Muscle layer of duodenum (tissue), 2 donors: Measurements from ENCODE around the gene PDCD1.
"Not testable (repeated sequence)": the region's sequence is repeated elsewhere in the genome, so short reads cannot be mapped to it uniquely, and the experiment has no call there.

Source experiments
- H3K27ac ChIP-seq: one replicate; pipeline ENCODE4 v1.7.0; 2013; ENCODE audit warnings: mild to moderate bottlenecking, low read length
- H3K27me3 ChIP-seq: one replicate; pipeline ENCODE4 v1.7.0; 2013; ENCODE audit warnings: low read depth, mild to moderate bottlenecking, control low read depth, low read length
- H3K36me3 ChIP-seq, 2 donors: one replicate each; pipeline ENCODE4 v1.7.0; 2013; ENCODE audit warnings: low read length in 2 of 2, control low read depth in 1 of 2, mild to moderate bottlenecking in 1 of 2; ENCODE audit not compliant: insufficient read depth in 2 of 2, control insufficient read depth in 1 of 2
- H3K4me1 ChIP-seq, 2 donors: one replicate each; pipeline ENCODE4 v1.7.0; 2013; ENCODE audit warnings: low read length in 2 of 2, mild to moderate bottlenecking in 2 of 2, control low read depth in 1 of 2, moderate library complexity in 1 of 2; ENCODE audit not compliant: insufficient read depth in 2 of 2, control insufficient read depth in 1 of 2
- H3K4me3 ChIP-seq, 2 donors: one replicate each; pipeline ENCODE4 v1.7.0; 2013; ENCODE audit warnings: low read length in 2 of 2, low read depth in 1 of 2, mild to moderate bottlenecking in 1 of 2
- H3K9me3 ChIP-seq, 2 donors: one replicate each; pipeline ENCODE4 v1.7.0; 2013; ENCODE audit warnings: low read length in 2 of 2, control low read depth in 1 of 2, mild to moderate bottlenecking in 1 of 2; ENCODE audit not compliant: control insufficient read depth in 1 of 2
- donor health status: healthy.

Gene PDCD1

DNA sequence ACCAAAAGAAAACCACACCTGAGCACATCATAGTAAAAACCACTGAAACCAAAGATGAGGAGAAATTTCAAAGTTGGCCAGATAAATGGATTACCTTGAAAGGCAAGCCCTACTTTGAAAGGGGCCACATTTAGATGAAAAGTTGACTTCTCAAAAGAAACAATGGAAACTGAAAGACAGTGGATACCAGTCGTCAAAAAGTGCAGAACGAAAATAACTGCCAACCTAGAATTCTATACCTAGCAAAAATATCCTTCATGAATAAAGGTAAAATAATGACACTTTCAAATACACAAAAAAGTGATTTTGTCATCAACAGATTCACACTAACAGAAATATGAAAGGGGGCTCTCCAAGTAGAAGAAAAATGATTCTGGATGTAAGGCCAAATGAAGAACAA is 31.3 kb downstream of the PDCD1 start:
- Histone ChIP-seq H3K36me3 (no peaks in the 10 kb centered on the region), H3K27ac (no peak overlapping the region), H3K9me3 (peaks cover 5 to 16% of the 10 kb centered on the region in 2 donors), H3K27me3 (no peaks in the 10 kb centered on the region), H3K4me1 (no peaks in the 10 kb centered on the region), H3K4me3 (no peak overlapping the region)

DNA sequence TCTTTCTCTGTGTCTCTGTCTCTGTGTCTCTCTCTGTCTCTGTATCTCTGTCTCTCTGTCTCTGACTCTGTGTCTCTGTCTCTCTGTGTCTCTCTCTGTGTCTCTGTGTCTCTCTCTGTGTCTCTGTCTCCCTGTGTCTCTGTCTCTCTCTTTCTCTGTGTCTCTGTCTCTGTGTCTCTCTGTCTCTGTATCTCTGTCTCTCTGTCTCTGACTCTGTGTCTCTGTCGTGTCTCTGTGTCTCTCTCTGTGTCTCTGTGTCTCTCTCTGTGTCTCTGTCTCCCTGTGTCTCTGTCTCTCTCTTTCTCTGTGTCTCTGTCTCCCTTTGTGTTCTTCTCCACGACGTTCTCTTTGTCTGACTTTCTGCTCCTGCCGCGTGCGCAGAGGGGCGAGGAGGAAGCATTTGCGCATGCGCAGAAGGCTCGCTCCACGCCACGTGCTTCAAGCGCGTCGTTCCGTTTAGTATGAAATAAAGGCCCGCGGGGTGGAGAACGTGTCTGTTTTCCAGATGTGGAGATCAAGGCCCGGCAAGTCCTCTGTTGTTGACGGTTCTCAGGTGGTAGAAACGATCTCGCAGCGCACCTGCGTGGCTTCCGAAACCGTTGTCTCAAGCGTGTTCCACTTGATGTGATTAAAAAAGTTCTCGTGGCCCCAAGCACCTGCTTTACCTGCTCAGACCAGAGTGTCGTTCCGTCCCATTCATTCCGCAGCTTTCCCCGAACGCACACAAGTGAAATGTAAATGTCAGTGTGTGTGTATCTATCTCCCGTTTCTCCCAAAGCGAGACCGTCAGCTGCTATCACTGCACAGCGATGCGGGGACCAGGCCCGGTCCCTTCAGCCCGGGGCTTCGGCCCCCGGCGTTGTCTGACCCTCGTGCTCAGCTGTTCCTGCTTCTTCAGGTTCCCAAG is 34.9 kb downstream of the PDCD1 start:
- H3K36me3 ChIP-seq, H3K4me3 ChIP-seq, H3K27ac ChIP-seq, H3K4me1 ChIP-seq, H3K27me3 ChIP-seq: not testable (repeated sequence)
- H3K9me3 ChIP-seq, result peaks cover 5 to 16% of the 10 kb centered on the region in 2 donors

DNA sequence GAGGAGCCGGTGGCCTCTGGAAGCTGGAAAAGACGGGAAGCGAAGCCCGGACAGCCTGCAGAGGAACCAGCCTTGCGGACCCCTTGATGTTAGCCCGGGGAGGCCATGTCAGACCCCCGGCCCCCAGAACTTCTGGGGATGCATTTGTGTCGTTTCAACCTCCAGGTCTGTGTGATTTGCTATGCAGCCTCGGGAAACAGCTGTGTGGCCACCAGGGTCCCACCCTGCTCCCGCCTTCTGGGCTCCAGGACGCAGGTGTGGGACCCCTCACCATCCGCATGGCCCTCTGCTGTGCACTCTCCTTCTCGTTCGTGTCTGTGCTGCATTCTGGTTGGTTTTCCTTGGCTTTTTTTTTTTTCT is 36.5 kb downstream of the PDCD1 start:
- H3K27me3 ChIP-seq, result no peaks in the 10 kb centered on the region
- no peak overlapping the region for H3K27ac ChIP-seq
- no peaks in the 10 kb centered on the region for H3K36me3 ChIP-seq
- H3K4me3 ChIP-seq, result no peak overlapping the region
- H3K9me3 ChIP-seq, result peaks cover 2 to 9% of the 10 kb centered on the region in 2 donors
- H3K4me1 ChIP-seq, result no peaks in the 10 kb centered on the region

DNA sequence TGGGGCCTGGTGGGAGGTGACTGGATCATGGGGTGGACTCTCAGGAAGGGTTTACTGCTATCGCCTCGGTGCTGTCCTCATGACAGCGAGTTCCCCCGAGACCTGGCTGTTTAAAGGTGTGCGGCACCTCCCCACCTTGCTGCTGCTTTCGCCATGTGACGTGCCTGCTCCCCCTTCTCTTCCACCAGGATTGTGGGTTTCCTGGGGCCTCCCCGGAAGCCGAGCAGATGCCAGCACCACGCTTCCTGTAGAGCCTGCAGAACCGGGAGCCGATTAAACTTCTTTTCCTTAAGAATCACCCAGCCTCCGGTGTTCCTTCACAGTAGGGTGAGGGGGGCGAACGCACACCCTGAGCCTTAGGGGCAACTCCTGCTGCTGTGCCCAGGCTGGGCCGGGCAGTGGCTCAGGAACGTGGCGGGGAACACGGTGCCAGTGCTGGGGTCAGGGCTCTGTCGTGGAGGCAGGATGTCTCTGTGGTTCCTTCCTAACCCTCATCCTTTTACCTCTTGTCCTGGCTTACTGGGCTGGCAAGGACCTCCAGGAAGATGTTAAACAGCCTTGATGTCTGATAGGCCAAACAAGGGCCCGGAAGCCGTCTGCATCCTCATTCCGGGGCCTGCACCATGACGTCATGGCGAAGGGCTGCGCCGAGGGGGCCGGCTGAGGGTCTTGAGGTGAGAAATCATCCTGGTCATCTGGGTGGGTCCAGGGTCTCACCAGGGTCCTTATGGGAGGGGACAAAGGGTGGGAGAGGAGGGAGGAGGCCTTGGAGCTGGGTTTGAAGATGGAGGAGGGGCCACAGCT is 37.0 kb downstream of the PDCD1 start:
- H3K4me3 ChIP-seq, result no peak overlapping the region
- H3K27ac ChIP-seq, result no peak overlapping the region
- no peaks in the 10 kb centered on the region for H3K27me3 ChIP-seq

DNA sequence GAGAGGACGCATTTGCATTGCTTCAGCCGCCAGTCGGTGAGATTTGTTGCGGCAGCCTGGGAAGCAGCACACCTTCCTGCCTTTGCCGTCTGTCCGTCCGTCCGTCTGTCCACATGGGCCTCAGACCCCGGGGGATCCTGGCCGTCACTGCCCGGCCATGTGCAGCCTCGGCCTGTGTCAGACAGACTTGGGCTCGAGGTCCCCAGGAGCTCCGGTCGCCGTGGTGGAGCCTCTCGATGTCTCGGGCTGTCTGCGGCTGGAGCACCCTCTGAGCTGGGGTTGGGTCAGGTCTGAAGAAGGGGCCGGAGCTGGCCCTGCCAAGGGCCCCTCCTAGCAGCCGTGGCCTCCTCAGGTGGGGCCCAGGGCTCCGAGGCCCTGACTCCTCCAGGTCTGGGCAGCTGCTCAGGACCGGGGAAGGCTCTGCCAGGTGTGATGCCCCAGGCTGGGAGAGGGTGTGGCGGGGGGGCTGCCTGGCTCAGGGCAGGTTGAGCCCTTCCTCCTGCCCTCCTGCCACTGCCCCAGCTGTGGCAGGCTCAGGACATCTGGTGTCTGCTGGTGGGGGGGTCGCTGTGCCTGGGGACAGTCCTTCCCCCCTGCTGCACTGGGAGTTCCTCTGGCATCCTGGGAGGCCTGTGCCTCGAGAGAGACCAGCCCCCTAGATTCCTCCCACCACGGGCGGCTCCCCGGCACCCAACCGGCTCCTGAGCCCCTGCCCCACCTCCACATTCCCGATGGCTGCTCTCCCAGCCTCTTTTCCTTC is 37.9 kb downstream of the PDCD1 start:
- Histone ChIP-seq H3K4me3 (no peak overlapping the region), H3K27me3 (no peaks in the 10 kb centered on the region), H3K27ac (no peak overlapping the region), H3K36me3 (no peaks in the 10 kb centered on the region), H3K9me3 (no peaks in the 10 kb centered on the region), H3K4me1 (no peaks in the 10 kb centered on the region)

More for the DNA sequence above, 37.0 kb downstream of the PDCD1 start:
- H3K9me3 ChIP-seq, result peaks cover 0 to 3% of the 10 kb centered on the region in 2 donors
- H3K36me3 ChIP-seq, result no peaks in the 10 kb centered on the region
- H3K4me1 ChIP-seq, result no peaks in the 10 kb centered on the region

DNA sequence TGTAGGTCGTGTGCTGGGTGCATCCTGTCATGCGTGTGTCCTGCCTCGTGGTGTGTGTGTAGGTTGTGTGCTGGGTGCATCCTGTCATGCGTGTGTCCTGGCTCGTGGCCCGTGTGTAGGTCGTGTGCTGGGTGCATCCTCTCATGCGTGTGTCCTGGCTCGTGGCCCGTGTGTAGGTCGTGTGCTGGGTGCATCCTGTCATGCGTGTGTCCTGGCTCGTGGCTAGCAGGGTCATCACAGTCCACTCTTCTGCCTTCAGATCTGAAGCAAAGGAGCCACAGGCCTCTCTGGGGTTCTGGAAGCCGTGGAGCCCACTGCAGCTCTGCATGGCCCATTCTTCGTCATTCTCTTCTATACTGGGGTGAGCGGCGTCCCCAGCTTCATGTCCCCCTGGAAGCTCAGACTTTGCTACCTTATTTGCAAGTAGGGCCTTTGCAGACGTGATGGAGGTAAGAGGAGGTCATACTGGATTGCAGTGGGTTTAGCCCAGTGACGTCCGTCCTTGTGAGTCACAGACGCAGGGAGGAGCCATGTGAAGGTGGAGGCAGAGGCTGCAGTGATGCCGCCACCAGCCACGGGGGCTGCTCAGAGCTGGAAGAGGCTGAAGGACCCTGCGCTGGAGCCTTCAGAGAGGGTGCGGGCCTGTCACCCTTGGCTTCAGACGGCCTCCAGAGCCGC is 38.6 kb downstream of the PDCD1 start:
- H3K27ac ChIP-seq, H3K36me3 ChIP-seq, H3K9me3 ChIP-seq, H3K4me1 ChIP-seq, H3K27me3 ChIP-seq, H3K4me3 ChIP-seq: not testable (repeated sequence)

DNA sequence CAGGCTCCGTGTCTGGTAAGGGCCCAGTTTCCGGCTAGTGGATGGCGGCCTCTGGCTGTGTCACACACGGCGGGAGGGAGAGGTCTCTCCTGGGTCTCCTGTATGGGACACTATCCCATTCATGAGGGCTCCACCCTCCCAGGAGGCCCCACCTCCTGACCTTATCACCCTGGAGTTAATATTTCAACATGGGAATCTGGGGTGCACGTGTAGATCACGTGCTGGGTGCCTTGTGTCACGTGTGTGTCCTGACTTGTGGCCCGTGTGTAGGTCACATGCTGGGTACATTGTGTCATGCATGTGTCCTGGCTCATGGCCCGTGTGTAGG is 39.8 kb downstream of the PDCD1 start:
- H3K27ac ChIP-seq, result no peak overlapping the region
- H3K4me1 ChIP-seq, result no peaks in the 10 kb centered on the region
- H3K27me3 ChIP-seq, result no peaks in the 10 kb centered on the region
- H3K9me3 ChIP-seq, result no peaks in the 10 kb centered on the region
- H3K4me3 ChIP-seq, result no peak overlapping the region
- no peaks in the 10 kb centered on the region for H3K36me3 ChIP-seq

DNA sequence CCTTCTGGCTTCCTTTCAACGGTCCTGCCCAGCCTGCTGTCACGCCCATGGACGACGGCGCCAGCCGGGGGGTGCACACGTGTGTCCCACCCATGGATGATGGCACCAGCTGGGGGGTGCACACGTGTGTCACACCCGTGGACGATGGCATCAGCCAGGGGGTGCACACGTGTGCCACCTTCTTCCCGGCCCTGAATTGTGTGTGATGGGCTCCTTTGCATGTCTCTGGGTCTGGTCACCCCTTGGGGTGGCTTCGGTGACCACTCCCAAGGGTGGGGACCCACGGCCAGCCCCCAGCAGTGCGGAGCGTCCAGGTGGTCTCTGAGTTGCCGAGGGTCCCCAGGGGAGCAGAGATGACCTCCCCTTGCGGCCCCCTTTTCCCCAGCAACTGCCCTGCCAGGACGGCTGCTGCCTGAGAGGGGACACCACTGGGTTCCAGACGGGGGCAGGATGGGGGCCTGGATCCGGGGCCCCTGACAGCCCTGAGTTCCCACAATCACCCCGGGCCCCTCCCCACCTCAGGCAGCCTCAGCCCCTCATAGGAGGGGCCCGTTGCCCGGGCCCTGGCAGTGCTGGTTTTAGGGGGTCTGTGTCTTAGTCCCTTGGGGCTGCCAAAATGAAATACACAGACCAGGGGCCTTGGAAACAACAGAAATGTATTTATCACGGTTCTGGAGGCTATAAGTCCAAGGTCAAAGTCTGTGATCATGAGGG is 40.3 kb downstream of the PDCD1 start:
- Histone ChIP-seq H3K4me3 (no peak overlapping the region), H3K27ac (no peak overlapping the region), H3K36me3 (no peaks in the 10 kb centered on the region), H3K27me3 (no peaks in the 10 kb centered on the region), H3K4me1 (no peaks in the 10 kb centered on the region), H3K9me3 (no peaks in the 10 kb centered on the region)

DNA sequence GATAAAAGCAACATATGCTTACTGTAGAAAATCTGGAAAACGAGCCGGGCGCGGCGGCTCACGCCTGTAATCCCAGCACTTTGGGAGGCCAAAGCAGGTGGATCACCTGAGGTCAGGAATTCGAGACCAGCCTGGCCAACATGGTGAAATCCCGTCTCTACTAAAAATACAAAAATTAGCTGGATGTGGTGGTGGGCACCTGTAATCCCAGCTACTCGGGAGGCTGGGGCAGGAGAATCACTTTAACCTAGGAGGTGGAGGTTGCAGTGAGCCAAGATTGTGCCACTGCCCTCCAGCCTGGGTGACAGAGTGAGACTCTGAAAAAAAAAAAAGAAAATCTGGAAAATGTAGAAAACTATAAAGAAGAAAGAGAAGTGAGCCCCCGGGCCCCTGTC is 40.9 kb downstream of the PDCD1 start:
- not testable (repeated sequence) for H3K27me3 ChIP-seq, H3K9me3 ChIP-seq, H3K27ac ChIP-seq, H3K36me3 ChIP-seq, H3K4me3 ChIP-seq, H3K4me1 ChIP-seq

DNA sequence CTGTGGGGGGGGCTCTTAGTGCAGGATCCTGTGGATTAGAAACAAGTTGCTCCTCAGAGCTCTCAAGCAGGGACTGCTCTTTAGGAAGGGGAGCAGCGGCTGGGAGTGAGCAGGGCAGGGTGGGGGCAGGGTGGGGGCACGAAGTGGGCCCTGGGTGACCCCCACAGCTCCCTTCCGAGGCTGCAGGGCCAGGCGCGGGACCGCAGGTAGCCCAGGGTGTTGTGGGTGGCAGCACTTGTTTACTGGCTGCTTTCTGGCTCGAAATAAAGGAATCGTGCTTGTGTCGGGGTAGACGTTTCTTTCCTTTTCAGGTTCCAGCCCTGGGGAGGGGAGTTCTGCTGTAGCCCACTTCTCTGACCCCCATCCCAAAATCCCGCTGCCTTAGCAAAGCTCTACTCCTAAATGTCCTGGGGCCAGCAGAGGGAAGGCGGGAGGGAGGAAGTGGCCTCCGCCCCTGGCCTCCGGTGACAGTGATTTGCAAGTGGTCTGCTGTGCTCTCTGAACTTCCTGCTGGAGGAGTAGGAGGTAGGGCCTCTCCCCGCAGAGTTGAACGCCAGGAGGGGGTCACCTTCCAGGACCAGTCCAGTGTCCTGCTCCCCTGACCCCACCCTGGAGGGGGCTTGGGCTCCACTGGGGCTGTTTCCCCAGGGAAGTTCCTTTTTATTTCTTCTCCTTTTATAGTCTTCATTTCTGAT is 41.4 kb downstream of the PDCD1 start:
- no peak overlapping the region for H3K4me3 ChIP-seq
- H3K27ac ChIP-seq, result no peak overlapping the region
- H3K27me3 ChIP-seq, result no peaks in the 10 kb centered on the region
- no peaks in the 10 kb centered on the region for H3K9me3 ChIP-seq
- H3K36me3 ChIP-seq, result no peaks in the 10 kb centered on the region
- H3K4me1 ChIP-seq, result no peaks in the 10 kb centered on the region
